Activated CD8-positive, alpha-beta memory T cell treated with anti-CD3 and anti-CD28 coated beads for 48 hours (primary cell): ENCODE results near the gene LRRFIP2.
"Not testable (repeated sequence)": the region's sequence is repeated elsewhere in the genome, so short reads cannot be mapped to it uniquely, and the experiment has no call there.

ENCODE experiments used
- DNase-seq, 3 experiments: peaks; one replicate each; pipeline ENCODE4 v3.0.0-alpha.2; 2020; ENCODE audit warnings: low read depth in 2 of 3, low spot score in 2 of 3

LRRFIP2 gene

GRCh38 chr3:37174532-37175126 is at the start of gene LRRFIP2:
Gene LRRFIP2, minus strand, starts transcription at chr3:37174582. Its CDS starts 25,599 bp downstream, at chr3:37148983.
- no peak for DNase-seq

GRCh38 chr3:37223576-37223975 is 49.2 kb upstream of the LRRFIP2 start:
- DNase-seq, result no peak

GRCh38 chr3:37223141-37223558 is 48.8 kb upstream of the LRRFIP2 start:
- no peak for DNase-seq

GRCh38 chr3:37222542-37222941 is 48.2 kb upstream of the LRRFIP2 start:
- DNase-seq, result not testable (repeated sequence)

- DNase-seq, result no peak
Observed at GRCh38 chr3:37221407-37221806, 47.0 kb upstream of the LRRFIP2 start.

- DNase-seq, result no peak
Observed at GRCh38 chr3:37219266-37219665, 44.9 kb upstream of the LRRFIP2 start.

- no peak for DNase-seq
Observed at GRCh38 chr3:37218206-37218605, 43.8 kb upstream of the LRRFIP2 start.

GRCh38 chr3:37217098-37217849 is 42.9 kb upstream of the LRRFIP2 start:
- no peak for DNase-seq

GRCh38 chr3:37216597-37217097 is 42.3 kb upstream of the LRRFIP2 start:
- DNase-seq, result no peak

GRCh38 chr3:37214076-37214475 is 39.7 kb upstream of the LRRFIP2 start:
- DNase-seq, result no peak

GRCh38 chr3:37210230-37210629 is 35.8 kb upstream of the LRRFIP2 start:
- no peak for DNase-seq

- DNase-seq, result not testable (repeated sequence)
Observed at GRCh38 chr3:37208576-37208975, 34.2 kb upstream of the LRRFIP2 start.

GRCh38 chr3:37208008-37208407 is 33.6 kb upstream of the LRRFIP2 start:
- not testable (repeated sequence) for DNase-seq

GRCh38 chr3:37206041-37206440 is 31.7 kb upstream of the LRRFIP2 start:
- not testable (repeated sequence) for DNase-seq

- no peak for DNase-seq
Observed at GRCh38 chr3:37204314-37204713, 29.9 kb upstream of the LRRFIP2 start.

- DNase-seq, result no peak
Observed at GRCh38 chr3:37202035-37202434, 27.7 kb upstream of the LRRFIP2 start.

GRCh38 chr3:37200141-37200540 is 25.8 kb upstream of the LRRFIP2 start:
- DNase-seq, result no peak

- no peak for DNase-seq
Observed at GRCh38 chr3:37198996-37199395, 24.6 kb upstream of the LRRFIP2 start.

- DNase-seq, result no peak
Observed at GRCh38 chr3:37198547-37198946, 24.2 kb upstream of the LRRFIP2 start.

- no peak for DNase-seq
Observed at GRCh38 chr3:37197810-37198371, 23.5 kb upstream of the LRRFIP2 start.

- no peak for DNase-seq
Observed at GRCh38 chr3:37194533-37194932, 20.2 kb upstream of the LRRFIP2 start.

- no peak for DNase-seq
Observed at GRCh38 chr3:37190667-37191066, 16.3 kb upstream of the LRRFIP2 start.
